Psoas muscle (tissue), 8 donors: ENCODE data around the gene PODN. TPM values are rescaled to one million over a fixed set of nuclear protein-coding genes. Genes with fewer than 3 reads are reported as not detected.
A peak's percentile ranks its signal among the peaks of the same experiment; 100 is the strongest.

Source experiments
- ATAC-seq, 4 donors: fragments of 200-7000 bp; cut with Tn5 transposase; one replicate each; pipeline ENCODE4 v1.9.1; 2020; ENCODE audit warnings: moderate library complexity in 3 of 4, mild to moderate bottlenecking in 2 of 4
- DNase-seq, 2 donors: peaks; one replicate each; pipeline ENCODE4 v3.0.0-alpha.2; 2020
- H3K27ac ChIP-seq: fragments of 200-600 bp; one replicate; pipeline ENCODE4 v1.8.0; 2022
- H3K27me3 ChIP-seq, 3 donors: fragments of 200-600 bp in 1 of 3; one replicate each; pipeline versions ENCODE4 v1.6.1 to v1.8.0; 2013 to 2022; ENCODE audit warnings: low read length in 2 of 3, mild to moderate bottlenecking in 2 of 3, moderate library complexity in 1 of 3; ENCODE audit not compliant: insufficient read depth in 3 of 3
- H3K36me3 ChIP-seq, 2 donors: fragments of 200-600 bp in 1 of 2; one replicate each; pipeline versions ENCODE4 v1.6.1 to v1.8.0; 2013 to 2022; ENCODE audit warnings: low read depth in 1 of 2, mild to moderate bottlenecking in 1 of 2, moderate library complexity in 1 of 2; ENCODE audit not compliant: insufficient read depth in 1 of 2
- H3K4me1 ChIP-seq: fragments of 200-600 bp; one replicate; pipeline ENCODE4 v1.8.0; 2022
- H3K4me3 ChIP-seq: fragments of 200-600 bp; one replicate; pipeline ENCODE4 v1.8.0; 2022; ENCODE audit warnings: mild to moderate bottlenecking
- H3K9me3 ChIP-seq: fragments of 200-600 bp; one replicate; pipeline ENCODE4 v1.8.0; 2022
- WGBS, 3 donors: extraction: QIAGEN DNeasy Blood & Tissue Kit; methylation state at CpG; one replicate each; pipeline versions ENCODE4 v1.1.6 to v1.1.7; 2013; 5-methylcytosine and 5-hydroxymethylcytosine counted together
- intact Hi-C, 2 donors: fragments of 100-400 bp; cut with DNase I; formaldehyde crosslinking; loops; one replicate each; pipeline versions ENCODE4 v1.11.0 to v1.14.2; 2022
- polyA plus RNA-seq, 3 donors: library from polyadenylated mRNA; stranded (reverse); fragments of 200-250 nt; gene quantifications; one replicate each; pipeline ENCODE4 v1.2.3, GENCODE V29; 2013
- total RNA-seq, 4 donors: library from RNA; stranded (reverse); fragmentation: NEBNext Ultra II Directional in 2 of 4; extraction: Animal tissue kit (Norgen Biotek cat#: 25700) in 2 of 4; gene quantifications; one replicate each; pipeline versions ENCODE4 v1.2.1 to v1.2.4, GENCODE V29; 2021 to 2023
- TF ChIP-seq, protein P1 (sequence below): fragments of 200-600 bp; IDR thresholded peaks from one replicate; pipeline ENCODE4 v1.8.0; 2022; ENCODE audit warnings: antibody characterized with exemption
- donor health status: healthy with polysubstance abuse.
- donor health status: DM: no; HTN: no; CAD: no; lungs with moderate emphysema.
- donor health status: Bipolar disorder and iron deficiency.
- donor health status: healthy.
- donor health status: DM: yes; HTN: yes; CAD: no.
- donor health status: DM: no; HTN: no; CAD: no.
- donor health status: DM: no; HTN: no; CAD: no.
- donor health status: DM: yes; HTN: yes; CAD: no.

The PODN gene
- total and polyA plus RNA-seq, 7 donors, result 3.0 to 27.1 (median 7.2) TPM

DNA sequence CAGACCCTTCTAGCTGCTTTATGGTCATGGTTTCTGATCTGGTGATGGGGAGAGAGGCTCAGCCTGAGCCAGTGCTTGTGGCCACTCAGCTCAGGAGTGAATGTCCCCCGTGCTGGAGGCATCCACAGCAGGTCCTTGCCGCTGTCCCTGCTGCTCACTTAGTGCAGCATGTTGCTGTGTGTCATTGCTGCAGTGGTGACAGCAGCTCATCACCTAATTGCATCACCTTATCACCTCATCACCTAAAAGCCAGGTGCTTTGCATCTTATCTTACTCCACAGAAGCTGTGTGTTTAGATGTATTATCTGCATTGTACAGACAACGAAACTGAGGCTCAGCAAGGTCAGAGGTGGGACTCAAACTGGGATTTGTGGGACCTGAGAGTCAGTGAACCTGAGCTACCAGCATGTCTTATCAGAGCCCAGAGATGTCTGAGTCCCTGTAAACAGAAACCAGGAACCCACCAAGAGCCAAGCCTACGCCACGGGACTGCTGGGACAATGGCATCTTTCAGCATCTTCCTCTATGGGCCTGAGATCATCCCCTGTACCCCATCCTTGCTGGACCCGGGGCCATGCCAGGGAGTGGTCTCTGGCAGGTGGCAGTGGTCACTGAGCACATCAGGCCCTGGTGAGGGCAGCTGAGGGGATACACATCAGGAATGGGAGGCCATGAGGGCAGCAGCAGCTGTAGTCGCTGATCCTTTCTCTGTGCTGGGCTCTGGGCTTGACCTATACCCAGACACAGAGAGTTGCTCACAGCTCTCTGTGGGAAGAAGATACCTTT lies 6.5 kb downstream of the PODN start:
- TF ChIP-seq, protein P1, sequence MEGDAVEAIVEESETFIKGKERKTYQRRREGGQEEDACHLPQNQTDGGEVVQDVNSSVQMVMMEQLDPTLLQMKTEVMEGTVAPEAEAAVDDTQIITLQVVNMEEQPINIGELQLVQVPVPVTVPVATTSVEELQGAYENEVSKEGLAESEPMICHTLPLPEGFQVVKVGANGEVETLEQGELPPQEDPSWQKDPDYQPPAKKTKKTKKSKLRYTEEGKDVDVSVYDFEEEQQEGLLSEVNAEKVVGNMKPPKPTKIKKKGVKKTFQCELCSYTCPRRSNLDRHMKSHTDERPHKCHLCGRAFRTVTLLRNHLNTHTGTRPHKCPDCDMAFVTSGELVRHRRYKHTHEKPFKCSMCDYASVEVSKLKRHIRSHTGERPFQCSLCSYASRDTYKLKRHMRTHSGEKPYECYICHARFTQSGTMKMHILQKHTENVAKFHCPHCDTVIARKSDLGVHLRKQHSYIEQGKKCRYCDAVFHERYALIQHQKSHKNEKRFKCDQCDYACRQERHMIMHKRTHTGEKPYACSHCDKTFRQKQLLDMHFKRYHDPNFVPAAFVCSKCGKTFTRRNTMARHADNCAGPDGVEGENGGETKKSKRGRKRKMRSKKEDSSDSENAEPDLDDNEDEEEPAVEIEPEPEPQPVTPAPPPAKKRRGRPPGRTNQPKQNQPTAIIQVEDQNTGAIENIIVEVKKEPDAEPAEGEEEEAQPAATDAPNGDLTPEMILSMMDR, result no peak
- intact Hi-C loops, result loop anchor here in 1 of 2 donors (5.0 kb wide), 1 partner anchor 171 kb away; no protein-coding TSS in a partner anchor
- H3K36me3 ChIP-seq, result no peaks in the 10 kb centered on the region
- peak in 1 of 2 donors; percentile 19 for DNase-seq
- peaks cover 0 to 4% (median 0%) of the 10 kb centered on the region in 3 donors for H3K27me3 ChIP-seq
- H3K4me3 ChIP-seq, result no peak overlapping the region
- no peak for ATAC-seq
- no peak overlapping the region for H3K27ac ChIP-seq
- H3K9me3 ChIP-seq, result no peaks in the 10 kb centered on the region
- WGBS, 3 donors, result 90 to 94% (median 93%) methylated on average over 7 of the region's 7 CpGs
- H3K4me1 ChIP-seq, result no peaks in the 10 kb centered on the region

- H3K27me3 ChIP-seq, result no peaks in the 10 kb centered on the region
- 89 to 91% (median 90%) methylated on average over 7 of the region's 7 CpGs for WGBS, 3 donors
- H3K36me3 ChIP-seq, result no peaks in the 10 kb centered on the region
- no peak overlapping the region for H3K4me3 ChIP-seq
- no peak overlapping the region for H3K27ac ChIP-seq
- DNase-seq (no peak), ATAC-seq (no peak)
- H3K4me1 ChIP-seq, result no peaks in the 10 kb centered on the region
- TF ChIP-seq, protein P1, result no peak
- H3K9me3 ChIP-seq, result no peaks in the 10 kb centered on the region
- intact Hi-C loops, result loop anchor here in 1 of 2 donors (5.0 kb wide), 1 partner anchor 172 kb away; no protein-coding TSS in a partner anchor
Observed at GRCh38 chr1:53069265-53069662, 7.3 kb downstream of the PODN start.

GRCh38 chr1:53069663-53070327 lies 7.8 kb downstream of the PODN start:
- TF ChIP-seq, protein P1, result no peak
- intact Hi-C loops, result loop anchor here in 1 of 2 donors (5.0 kb wide), 1 partner anchor 172 kb away; no protein-coding TSS in a partner anchor
- Histone ChIP-seq H3K4me1 (no peaks in the 10 kb centered on the region), H3K4me3 (no peak overlapping the region), H3K9me3 (no peaks in the 10 kb centered on the region), H3K27me3 (no peaks in the 10 kb centered on the region), H3K27ac (no peak overlapping the region), H3K36me3 (no peaks in the 10 kb centered on the region)
- no peak for ATAC-seq
- DNase-seq, result peak in 1 of 2 donors; percentile 41
- 90 to 94% (median 91%) methylated on average over 30 to 31 of the region's 31 CpGs for WGBS, 3 donors

DNA sequence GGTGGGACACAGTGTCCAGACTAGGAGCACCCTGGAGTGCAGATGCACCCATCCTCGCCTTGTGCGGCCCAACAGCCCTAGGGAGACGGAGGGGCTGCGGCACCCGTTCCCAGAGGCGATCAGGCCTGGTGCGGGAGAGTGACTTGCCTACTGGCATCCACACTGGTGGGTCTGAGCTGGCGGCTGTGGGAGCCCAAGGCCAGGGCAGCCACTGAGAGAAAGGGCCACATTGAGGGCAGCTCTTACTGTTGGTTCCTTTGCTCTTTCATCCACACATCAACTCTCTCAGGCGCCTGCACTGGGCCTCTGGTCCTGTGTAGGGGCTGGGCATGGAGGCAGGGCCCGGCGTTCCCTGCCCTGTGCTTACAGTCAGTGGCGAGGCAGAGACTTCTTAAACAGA lies 8.6 kb downstream of the PODN start:
- 97 to 98% (median 97%) methylated on average over 12 of the region's 12 CpGs for WGBS, 3 donors
- Histone ChIP-seq H3K36me3 (no peaks in the 10 kb centered on the region), H3K27me3 (no peaks in the 10 kb centered on the region), H3K27ac (no peak overlapping the region), H3K9me3 (no peaks in the 10 kb centered on the region), H3K4me3 (no peak overlapping the region), H3K4me1 (no peaks in the 10 kb centered on the region)
- intact Hi-C loops, result no loop called here
- TF ChIP-seq, protein P1, result no peak
- peak in 1 of 2 donors; percentile 26 for DNase-seq
- no peak for ATAC-seq
